PFSK-1 (cell line): ENCODE results near the gene MLN.

ENCODE experiments used
- POLR2AphosphoS5 ChIP-seq: IDR thresholded peaks from 2 replicates; pipeline ENCODE4 v1.6.1; 2012; ENCODE audit warnings: low read depth, mild to moderate bottlenecking, control low read depth, low read length, moderate library complexity
- SIN3A ChIP-seq: IDR thresholded peaks from 2 replicates; pipeline ENCODE4 v1.6.1; 2012; ENCODE audit warnings: mild to moderate bottlenecking, low read length, moderate library complexity, borderline replicate concordance; ENCODE audit not compliant: insufficient read depth
- TAF1 ChIP-seq: IDR thresholded peaks from 2 replicates; pipeline ENCODE4 v1.6.1; 2012; ENCODE audit warnings: low read length, control low read depth, borderline replicate concordance; ENCODE audit not compliant: insufficient read depth
- TF ChIP-seq, protein P1 (sequence below), 2 experiments: IDR thresholded peaks; 2 replicates each; pipeline versions ENCODE4 v1.6.1 to v1.8.0; 2011 to 2012; ENCODE audit warnings: low read depth in 2 of 2, low read length in 2 of 2, control low read depth in 1 of 2, inconsistent platforms in 1 of 2, mild to moderate bottlenecking in 1 of 2, moderate library complexity in 1 of 2; ENCODE audit not compliant: insufficient read depth in 1 of 2

DNA sequence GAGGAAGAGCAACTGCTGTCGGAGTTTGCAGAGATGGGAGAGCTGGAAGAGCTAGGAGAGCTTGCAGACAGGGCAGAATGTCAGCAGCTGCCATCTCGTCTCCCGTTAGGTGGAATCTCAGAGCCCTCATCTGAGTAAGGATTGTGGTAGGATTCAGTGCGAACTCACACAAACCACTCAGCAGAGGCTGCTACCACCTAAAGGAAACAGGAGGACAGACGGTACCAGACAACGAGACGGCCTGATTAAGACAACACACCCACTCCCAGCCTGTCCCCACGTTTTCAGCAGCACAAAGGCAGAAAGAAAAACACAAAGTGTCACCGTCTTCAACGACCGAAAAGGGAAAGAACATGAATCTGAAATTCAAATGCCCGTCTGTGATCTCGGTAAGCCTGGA lies 19.0 kb downstream of the MLN start:
- TF ChIP-seq TAF1 = no peak
- TF ChIP-seq, protein P1, sequence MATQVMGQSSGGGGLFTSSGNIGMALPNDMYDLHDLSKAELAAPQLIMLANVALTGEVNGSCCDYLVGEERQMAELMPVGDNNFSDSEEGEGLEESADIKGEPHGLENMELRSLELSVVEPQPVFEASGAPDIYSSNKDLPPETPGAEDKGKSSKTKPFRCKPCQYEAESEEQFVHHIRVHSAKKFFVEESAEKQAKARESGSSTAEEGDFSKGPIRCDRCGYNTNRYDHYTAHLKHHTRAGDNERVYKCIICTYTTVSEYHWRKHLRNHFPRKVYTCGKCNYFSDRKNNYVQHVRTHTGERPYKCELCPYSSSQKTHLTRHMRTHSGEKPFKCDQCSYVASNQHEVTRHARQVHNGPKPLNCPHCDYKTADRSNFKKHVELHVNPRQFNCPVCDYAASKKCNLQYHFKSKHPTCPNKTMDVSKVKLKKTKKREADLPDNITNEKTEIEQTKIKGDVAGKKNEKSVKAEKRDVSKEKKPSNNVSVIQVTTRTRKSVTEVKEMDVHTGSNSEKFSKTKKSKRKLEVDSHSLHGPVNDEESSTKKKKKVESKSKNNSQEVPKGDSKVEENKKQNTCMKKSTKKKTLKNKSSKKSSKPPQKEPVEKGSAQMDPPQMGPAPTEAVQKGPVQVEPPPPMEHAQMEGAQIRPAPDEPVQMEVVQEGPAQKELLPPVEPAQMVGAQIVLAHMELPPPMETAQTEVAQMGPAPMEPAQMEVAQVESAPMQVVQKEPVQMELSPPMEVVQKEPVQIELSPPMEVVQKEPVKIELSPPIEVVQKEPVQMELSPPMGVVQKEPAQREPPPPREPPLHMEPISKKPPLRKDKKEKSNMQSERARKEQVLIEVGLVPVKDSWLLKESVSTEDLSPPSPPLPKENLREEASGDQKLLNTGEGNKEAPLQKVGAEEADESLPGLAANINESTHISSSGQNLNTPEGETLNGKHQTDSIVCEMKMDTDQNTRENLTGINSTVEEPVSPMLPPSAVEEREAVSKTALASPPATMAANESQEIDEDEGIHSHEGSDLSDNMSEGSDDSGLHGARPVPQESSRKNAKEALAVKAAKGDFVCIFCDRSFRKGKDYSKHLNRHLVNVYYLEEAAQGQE (IDR thresholded peaks at IDR 0.05; ENCODE audit: insufficient read depth in 1 of 2, low read depth in 2 of 2, low read length in 2 of 2) = no peak
- TF ChIP-seq POLR2AphosphoS5 = no peak
- TF ChIP-seq SIN3A = no peak
